Measurements from ENCODE around the gene DRG2. TPM values are rescaled to one million over a fixed set of nuclear protein-coding genes. Genes with fewer than 3 reads are reported as not detected.

DRG2 gene, protein sequence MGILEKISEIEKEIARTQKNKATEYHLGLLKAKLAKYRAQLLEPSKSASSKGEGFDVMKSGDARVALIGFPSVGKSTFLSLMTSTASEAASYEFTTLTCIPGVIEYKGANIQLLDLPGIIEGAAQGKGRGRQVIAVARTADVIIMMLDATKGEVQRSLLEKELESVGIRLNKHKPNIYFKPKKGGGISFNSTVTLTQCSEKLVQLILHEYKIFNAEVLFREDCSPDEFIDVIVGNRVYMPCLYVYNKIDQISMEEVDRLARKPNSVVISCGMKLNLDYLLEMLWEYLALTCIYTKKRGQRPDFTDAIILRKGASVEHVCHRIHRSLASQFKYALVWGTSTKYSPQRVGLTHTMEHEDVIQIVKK
- 20.9 TPM for total RNA-seq

DNA sequence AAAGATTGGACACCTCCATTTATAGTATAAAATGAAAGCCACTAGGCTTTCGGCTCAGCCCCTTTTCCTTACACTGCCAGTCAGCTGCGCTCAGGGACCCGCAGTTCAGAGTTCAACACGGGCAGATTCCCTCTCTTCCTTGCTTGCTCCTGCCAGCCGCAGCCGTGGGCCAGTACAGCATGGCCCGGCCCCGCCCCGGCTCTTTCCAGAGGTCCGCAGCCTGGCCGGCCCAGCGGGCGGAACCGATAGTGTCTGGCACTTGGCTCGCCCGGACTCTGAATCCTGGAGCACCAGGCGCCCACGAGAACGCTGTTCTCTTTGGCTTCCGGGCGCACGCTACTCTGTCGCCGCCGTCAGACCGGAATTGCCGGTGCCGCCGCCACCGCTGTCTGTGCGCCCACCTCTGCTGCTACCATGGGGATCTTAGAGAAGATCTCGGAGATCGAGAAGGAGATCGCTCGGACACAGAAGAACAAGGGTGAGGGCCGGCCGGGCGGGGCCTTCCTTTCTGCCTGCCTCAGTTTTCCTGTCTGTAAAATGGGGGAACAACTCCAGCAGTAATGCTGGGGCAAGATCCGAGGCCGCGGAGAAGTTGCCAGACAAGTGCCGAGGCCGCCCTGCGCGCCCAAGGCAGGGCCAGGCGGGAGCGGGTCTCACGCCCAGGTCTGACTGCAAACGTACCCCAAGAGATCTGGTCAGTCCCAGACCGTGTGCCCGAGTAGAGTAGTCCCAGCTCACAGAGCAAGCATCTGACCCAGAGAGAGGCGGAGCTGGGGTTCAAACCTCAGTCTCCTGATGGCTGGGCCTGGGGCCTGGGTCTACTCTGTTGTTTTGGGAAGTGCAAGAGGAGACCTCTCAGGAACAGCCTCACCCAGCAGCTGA, at the start of gene DRG2:
Gene DRG2 (plus strand): TSS at position 339 of the 882 bp plus-strand sequence. CDS start 76 bp downstream, at position 415.
- Histone ChIP-seq H3K27ac (ENCODE audit: low read depth, low read length) (peak within 1 kb of the TSS; percentile 88), H3K9ac (ENCODE audit: low read depth in 1 of 3, low read length in 3 of 3) (peak within 1 kb of the TSS; percentile 90 to 92 (median 92)), H3K4me1 (ENCODE audit: control insufficient read depth in 3 of 3, insufficient read depth in 3 of 3, low read length in 3 of 3) (peaks cover 10 to 15% (median 10%) of the 10 kb centered on the region in 3 donors), H3K36me3 (ENCODE audit: control insufficient read depth in 3 of 3, insufficient read depth in 3 of 3, low read length in 3 of 3) (peaks cover 0 to 7% (median 0%) of the 10 kb centered on the region in 3 donors), H3K9me3 (ENCODE audit: control insufficient read depth in 3 of 3, low read length in 3 of 3) (no peaks in the 10 kb centered on the region), H3K4me3 (ENCODE audit: low read length in 3 of 3) (peak within 1 kb of the TSS; percentile 93 to 96 (median 96)), H3K27me3 (ENCODE audit: control insufficient read depth in 3 of 3, insufficient read depth in 3 of 3, low read length in 3 of 3) (no peaks in the 10 kb centered on the region)

DNA sequence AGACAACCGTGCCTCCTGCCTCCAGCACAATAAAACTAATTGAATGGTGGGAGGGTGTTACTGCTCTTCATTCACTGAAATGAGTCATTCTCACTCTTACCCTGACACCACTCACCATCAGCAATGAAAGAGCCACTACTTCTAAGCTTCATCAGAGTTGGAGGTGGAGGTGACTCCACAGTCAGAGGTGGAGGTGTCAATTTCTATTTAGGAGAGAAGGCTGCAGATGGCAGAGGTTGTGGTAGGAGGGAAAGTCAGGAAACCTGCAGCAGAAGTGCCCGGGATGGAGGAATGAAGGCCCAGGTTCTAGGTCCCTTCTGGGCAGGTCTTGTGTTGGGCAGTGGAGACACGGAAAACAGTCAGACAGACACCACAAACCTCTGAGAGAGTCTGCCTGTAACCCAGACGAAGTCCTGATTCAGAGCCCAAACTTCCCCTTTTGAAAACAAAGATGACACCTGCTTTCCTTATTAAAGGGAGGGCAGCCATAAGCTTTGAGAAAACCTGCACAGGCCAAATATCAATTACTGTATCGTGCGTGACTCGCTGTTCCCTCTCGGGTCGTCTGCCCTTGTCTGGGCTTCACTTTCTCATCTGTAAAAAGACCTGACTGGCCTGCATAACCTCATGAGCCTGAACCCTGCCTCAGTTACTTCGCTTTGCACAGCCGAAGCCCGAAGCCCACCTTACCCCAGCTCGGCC, 49.4 kb upstream of the DRG2 start:
- Histone ChIP-seq H3K9ac (ENCODE audit: low read depth in 1 of 3, low read length in 3 of 3) (peak overlapping the region; percentile 81 to 95 (median 91)), H3K27ac (ENCODE audit: low read depth, low read length) (peak overlapping the region; percentile 83), H3K4me1 (ENCODE audit: control insufficient read depth in 3 of 3, insufficient read depth in 3 of 3, low read length in 3 of 3) (peaks cover 27 to 45% (median 29%) of the 10 kb centered on the region in 3 donors), H3K36me3 (ENCODE audit: control insufficient read depth in 3 of 3, insufficient read depth in 3 of 3, low read length in 3 of 3) (peaks cover 0 to 2% (median 0%) of the 10 kb centered on the region in 3 donors), H3K27me3 (ENCODE audit: control insufficient read depth in 3 of 3, insufficient read depth in 3 of 3, low read length in 3 of 3) (no peaks in the 10 kb centered on the region), H3K9me3 (ENCODE audit: control insufficient read depth in 3 of 3, low read length in 3 of 3) (no peaks in the 10 kb centered on the region), H3K4me3 (ENCODE audit: low read length in 3 of 3) (peak overlapping the region; percentile 92 to 96 (median 96))

DNA sequence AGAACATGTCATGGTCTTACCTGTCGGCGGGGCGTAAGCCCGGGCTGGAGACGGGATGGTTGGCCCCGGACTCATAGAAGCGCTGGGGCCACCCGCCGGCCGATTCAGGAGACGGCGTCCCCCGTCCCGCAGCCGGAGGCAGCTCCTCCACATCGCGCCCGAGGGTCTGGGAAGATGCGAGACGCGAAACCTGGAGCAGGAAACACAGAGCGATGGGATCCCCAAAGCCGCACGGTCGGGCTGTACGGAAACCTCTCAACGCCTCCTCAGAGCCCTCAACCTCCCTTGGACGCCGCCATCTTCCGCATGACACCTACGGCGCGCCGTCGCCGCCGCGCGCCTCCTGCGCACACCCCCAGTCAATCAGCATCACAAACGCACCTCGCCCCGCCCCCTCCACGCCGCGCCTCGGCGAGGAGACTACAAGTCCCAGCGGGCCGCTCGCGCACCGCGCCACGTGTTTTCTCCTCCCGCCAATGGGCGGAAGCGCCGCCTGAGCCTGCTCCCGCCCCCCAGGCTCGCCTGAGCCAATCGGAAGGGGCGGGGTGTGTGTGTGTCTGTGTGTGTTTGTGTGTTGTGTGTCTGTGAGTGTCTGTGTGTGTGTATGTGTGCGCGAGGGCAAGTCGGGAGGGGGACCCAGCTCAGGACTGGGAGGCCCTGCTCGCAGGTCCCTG, 48.8 kb upstream of the DRG2 start, which contains the start of the genes ATPAF2 and GID4:
Gene ATPAF2 (minus strand): TSS at position 308 of the 674 bp plus-strand sequence. CDS start 155 bp downstream, at position 153.
Gene GID4 (plus strand): TSS at position 548 of the 674 bp plus-strand sequence. CDS start 57 bp downstream, at position 605.
- no peaks in the 10 kb centered on the region for H3K9me3 ChIP-seq (ENCODE audit: control insufficient read depth in 3 of 3, low read length in 3 of 3)
- H3K4me3 ChIP-seq (ENCODE audit: low read length in 3 of 3) = peak within 1 kb of the TSS; percentile 92 to 96 (median 96)
- H3K4me1 ChIP-seq (ENCODE audit: control insufficient read depth in 3 of 3, insufficient read depth in 3 of 3, low read length in 3 of 3) = peaks cover 26 to 49% (median 31%) of the 10 kb centered on the region in 3 donors
- H3K27ac ChIP-seq (ENCODE audit: low read depth, low read length) = peak within 1 kb of the TSS; percentile 83
- H3K36me3 ChIP-seq (ENCODE audit: control insufficient read depth in 3 of 3, insufficient read depth in 3 of 3, low read length in 3 of 3) = peaks cover 0 to 2% (median 0%) of the 10 kb centered on the region in 3 donors
- no peaks in the 10 kb centered on the region for H3K27me3 ChIP-seq (ENCODE audit: control insufficient read depth in 3 of 3, insufficient read depth in 3 of 3, low read length in 3 of 3)
- peak within 1 kb of the TSS; percentile 85 to 95 (median 91) for H3K9ac ChIP-seq (ENCODE audit: low read depth in 1 of 3, low read length in 3 of 3)

DNA sequence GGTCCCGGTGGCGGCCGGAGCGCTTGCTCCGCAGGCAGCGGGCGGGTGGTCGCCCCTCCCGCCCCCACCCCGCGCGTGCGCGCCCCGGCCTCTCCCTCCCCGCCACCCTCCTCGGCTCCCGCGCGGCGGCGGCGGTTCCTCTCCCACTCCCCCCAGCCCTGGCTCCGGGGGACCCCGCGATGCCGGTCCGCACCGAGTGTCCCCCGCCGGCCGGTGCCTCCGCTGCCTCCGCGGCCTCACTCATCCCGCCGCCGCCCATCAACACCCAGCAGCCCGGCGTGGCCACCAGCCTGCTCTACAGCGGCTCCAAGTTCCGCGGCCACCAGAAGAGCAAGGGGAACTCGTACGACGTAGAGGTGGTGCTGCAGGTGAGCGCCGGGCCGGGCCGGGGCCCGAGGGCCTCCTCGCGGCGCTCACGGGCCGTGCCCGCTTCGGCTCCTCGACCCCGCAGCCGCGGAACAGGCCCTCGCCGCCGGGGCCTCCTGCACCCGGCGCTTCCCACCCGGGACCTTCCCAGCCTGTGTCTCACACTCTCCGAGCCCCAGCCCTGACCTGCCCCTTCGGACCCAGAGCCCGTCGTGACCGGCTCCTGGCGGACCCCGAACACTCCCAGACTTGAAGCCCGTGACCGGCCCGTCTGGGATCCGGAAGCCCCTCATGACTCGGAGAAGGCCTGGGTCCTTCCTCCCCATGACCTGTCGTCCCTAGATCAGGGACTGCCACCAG, 48.0 kb upstream of the DRG2 start:
- Histone ChIP-seq H3K9me3 (ENCODE audit: control insufficient read depth in 3 of 3, low read length in 3 of 3) (no peaks in the 10 kb centered on the region), H3K9ac (ENCODE audit: low read depth in 1 of 3, low read length in 3 of 3) (peak overlapping the region; percentile 85 to 88 (median 85)), H3K4me3 (ENCODE audit: low read length in 3 of 3) (peak overlapping the region; percentile 76 to 87 (median 78)), H3K27me3 (ENCODE audit: control insufficient read depth in 3 of 3, insufficient read depth in 3 of 3, low read length in 3 of 3) (no peaks in the 10 kb centered on the region), H3K27ac (ENCODE audit: low read depth, low read length) (peak overlapping the region; percentile 83), H3K4me1 (ENCODE audit: control insufficient read depth in 3 of 3, insufficient read depth in 3 of 3, low read length in 3 of 3) (peaks cover 26 to 51% (median 31%) of the 10 kb centered on the region in 3 donors), H3K36me3 (ENCODE audit: control insufficient read depth in 3 of 3, insufficient read depth in 3 of 3, low read length in 3 of 3) (peaks cover 0 to 2% (median 0%) of the 10 kb centered on the region in 3 donors)

DNA sequence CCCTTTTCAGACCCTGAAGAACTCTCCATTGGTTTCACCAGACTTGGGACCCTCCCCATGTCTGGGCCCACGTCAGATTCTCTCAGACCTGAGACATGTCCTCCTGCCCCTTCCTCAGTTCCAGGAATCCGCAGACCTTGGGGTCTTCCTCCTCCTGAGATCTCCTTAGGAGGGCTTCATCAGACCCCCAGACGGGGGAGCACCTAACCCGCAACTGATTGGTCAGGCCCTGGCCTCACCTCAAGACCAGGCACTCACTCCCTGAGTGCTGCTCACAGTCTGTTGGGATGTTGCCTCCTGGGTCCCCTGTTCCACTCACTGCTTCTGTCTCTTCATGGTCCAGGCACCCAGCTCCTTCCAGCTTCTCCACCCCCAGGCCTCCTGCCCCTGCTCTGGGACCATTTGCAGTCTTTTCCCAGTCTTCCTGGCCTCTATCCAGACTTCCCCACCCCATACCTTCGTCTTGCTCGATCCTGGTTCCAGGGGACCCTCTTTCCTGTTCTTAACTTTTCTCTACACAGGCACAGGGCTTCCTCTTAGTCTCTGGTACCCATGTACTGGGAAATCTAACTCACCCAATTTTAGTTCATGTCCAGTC, 47.4 kb upstream of the DRG2 start:
- H3K9ac ChIP-seq (ENCODE audit: low read depth in 1 of 3, low read length in 3 of 3) = peak overlapping the region; percentile 85 to 88 (median 85)
- peak overlapping the region; percentile 83 for H3K27ac ChIP-seq (ENCODE audit: low read depth, low read length)
- H3K4me3 ChIP-seq (ENCODE audit: low read length in 3 of 3) = peak overlapping the region; percentile 75 to 87 (median 78)
- no peaks in the 10 kb centered on the region for H3K27me3 ChIP-seq (ENCODE audit: control insufficient read depth in 3 of 3, insufficient read depth in 3 of 3, low read length in 3 of 3)
- peaks cover 26 to 51% (median 31%) of the 10 kb centered on the region in 3 donors for H3K4me1 ChIP-seq (ENCODE audit: control insufficient read depth in 3 of 3, insufficient read depth in 3 of 3, low read length in 3 of 3)
- H3K36me3 ChIP-seq (ENCODE audit: control insufficient read depth in 3 of 3, insufficient read depth in 3 of 3, low read length in 3 of 3) = peaks cover 0 to 7% (median 5%) of the 10 kb centered on the region in 3 donors
- H3K9me3 ChIP-seq (ENCODE audit: control insufficient read depth in 3 of 3, low read length in 3 of 3) = no peaks in the 10 kb centered on the region

DNA sequence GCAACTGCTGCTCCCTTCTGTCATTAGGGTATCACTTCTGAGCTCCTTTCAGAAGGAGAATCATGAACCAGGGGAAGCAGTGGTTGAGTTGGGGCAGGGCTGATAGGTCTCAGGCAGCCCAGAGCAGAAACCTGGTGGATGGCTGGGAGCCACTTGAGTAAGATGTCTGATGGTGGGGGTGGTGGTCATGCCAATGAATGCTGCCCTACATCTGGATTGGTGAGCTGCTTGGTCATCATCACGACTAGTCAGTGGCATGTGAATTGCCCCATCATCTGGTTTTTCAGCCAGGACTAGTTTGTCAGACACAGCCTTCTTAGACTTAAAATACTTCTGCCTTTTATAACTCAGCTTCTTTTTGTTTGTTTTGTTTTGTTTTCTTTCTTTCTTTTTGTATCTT, 46.0 kb upstream of the DRG2 start:
- Histone ChIP-seq H3K9me3 (ENCODE audit: control insufficient read depth in 3 of 3, low read length in 3 of 3) (no peaks in the 10 kb centered on the region), H3K27ac (ENCODE audit: low read depth, low read length) (peak overlapping the region; percentile 22), H3K9ac (ENCODE audit: low read depth in 1 of 3, low read length in 3 of 3) (peak overlapping the region in 2 of 3 donors; percentile 36 to 42), H3K27me3 (ENCODE audit: control insufficient read depth in 3 of 3, insufficient read depth in 3 of 3, low read length in 3 of 3) (no peaks in the 10 kb centered on the region), H3K4me3 (ENCODE audit: low read length in 3 of 3) (no peak overlapping the region), H3K36me3 (ENCODE audit: control insufficient read depth in 3 of 3, insufficient read depth in 3 of 3, low read length in 3 of 3) (peaks cover 4 to 13% (median 13%) of the 10 kb centered on the region in 3 donors), H3K4me1 (ENCODE audit: control insufficient read depth in 3 of 3, insufficient read depth in 3 of 3, low read length in 3 of 3) (peaks cover 26 to 51% (median 31%) of the 10 kb centered on the region in 3 donors)

DNA sequence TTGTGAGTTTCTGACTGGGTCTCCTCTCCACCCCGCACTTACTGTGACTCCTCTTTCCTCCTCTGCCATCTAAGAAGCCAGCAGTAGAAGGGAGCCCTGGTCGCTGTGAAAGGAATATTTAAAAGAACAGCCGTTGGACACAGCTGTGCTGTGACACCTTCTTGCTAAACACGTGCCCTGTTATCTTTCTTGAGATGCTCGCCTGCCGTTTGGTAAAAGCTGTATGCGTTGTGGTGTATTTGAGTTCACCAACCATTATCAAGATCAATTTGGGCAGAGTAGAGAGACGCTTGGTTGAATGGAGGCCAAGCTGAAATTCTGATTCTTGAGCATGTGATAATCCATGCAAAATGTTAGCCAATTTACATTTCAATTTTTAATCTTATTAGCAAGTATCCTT, 44.8 kb upstream of the DRG2 start:
- no peak overlapping the region for H3K4me3 ChIP-seq (ENCODE audit: low read length in 3 of 3)
- H3K9ac ChIP-seq (ENCODE audit: low read depth in 1 of 3, low read length in 3 of 3) = no peak overlapping the region
- no peaks in the 10 kb centered on the region for H3K27me3 ChIP-seq (ENCODE audit: control insufficient read depth in 3 of 3, insufficient read depth in 3 of 3, low read length in 3 of 3)
- peaks cover 10 to 20% (median 20%) of the 10 kb centered on the region in 3 donors for H3K36me3 ChIP-seq (ENCODE audit: control insufficient read depth in 3 of 3, insufficient read depth in 3 of 3, low read length in 3 of 3)
- H3K9me3 ChIP-seq (ENCODE audit: control insufficient read depth in 3 of 3, low read length in 3 of 3) = no peaks in the 10 kb centered on the region
- H3K4me1 ChIP-seq (ENCODE audit: control insufficient read depth in 3 of 3, insufficient read depth in 3 of 3, low read length in 3 of 3) = peaks cover 21 to 46% (median 27%) of the 10 kb centered on the region in 3 donors
- H3K27ac ChIP-seq (ENCODE audit: low read depth, low read length) = no peak overlapping the region

DNA sequence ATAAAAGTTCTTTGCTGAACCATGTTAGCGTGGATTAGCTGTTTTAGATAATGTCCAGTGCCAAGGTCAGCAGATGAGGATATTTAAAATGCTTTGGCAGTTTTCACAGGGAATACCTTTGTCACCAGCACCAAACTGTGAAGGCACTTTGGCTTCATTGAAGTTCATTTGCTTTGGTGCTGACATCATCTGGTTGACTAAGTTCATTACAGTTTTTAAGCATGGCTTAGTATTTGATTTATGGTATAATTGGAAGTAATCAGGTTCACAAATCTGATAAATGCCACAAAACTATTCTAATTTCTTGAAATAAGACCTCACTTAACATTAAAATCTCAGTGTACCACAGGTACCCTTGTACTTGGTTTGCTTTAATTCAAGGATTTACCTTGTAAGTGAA, 44.3 kb upstream of the DRG2 start:
- Histone ChIP-seq H3K9ac (ENCODE audit: low read depth in 1 of 3, low read length in 3 of 3) (no peak overlapping the region), H3K27me3 (ENCODE audit: control insufficient read depth in 3 of 3, insufficient read depth in 3 of 3, low read length in 3 of 3) (no peaks in the 10 kb centered on the region), H3K9me3 (ENCODE audit: control insufficient read depth in 3 of 3, low read length in 3 of 3) (no peaks in the 10 kb centered on the region), H3K27ac (ENCODE audit: low read depth, low read length) (no peak overlapping the region), H3K4me3 (ENCODE audit: low read length in 3 of 3) (no peak overlapping the region), H3K36me3 (ENCODE audit: control insufficient read depth in 3 of 3, insufficient read depth in 3 of 3, low read length in 3 of 3) (peaks cover 10 to 20% (median 20%) of the 10 kb centered on the region in 3 donors), H3K4me1 (ENCODE audit: control insufficient read depth in 3 of 3, insufficient read depth in 3 of 3, low read length in 3 of 3) (peaks cover 16 to 41% (median 22%) of the 10 kb centered on the region in 3 donors)
